Activated T-cell treated with anti-CD3 and anti-CD28 coated beads for 48 hours (primary cell): ENCODE data around the gene CYP27B1.
"Not testable (repeated sequence)": the region's sequence is repeated elsewhere in the genome, so short reads cannot be mapped to it uniquely, and the experiment has no call there.

ENCODE experiments used
- DNase-seq: peaks from one replicate; pipeline ENCODE4 v3.0.0-alpha.2; 2020; ENCODE audit warnings: low read depth

Gene CYP27B1

GRCh38 chr12:57721846-57722608, 44.9 kb downstream of the CYP27B1 start:
- DNase-seq, result not testable (repeated sequence)

GRCh38 chr12:57720606-57721595, 46.0 kb downstream of the CYP27B1 start:
- DNase-seq, result no peak

GRCh38 chr12:57719777-57720605, 46.9 kb downstream of the CYP27B1 start:
- DNase-seq, result no peak

GRCh38 chr12:57718641-57719528, 48.0 kb downstream of the CYP27B1 start:
- DNase-seq, result no peak

- DNase-seq, result no peak
Measured at GRCh38 chr12:57717846-57718640, 48.8 kb downstream of the CYP27B1 start.

GRCh38 chr12:57717131-57717530, 49.7 kb downstream of the CYP27B1 start:
- no peak for DNase-seq

GRCh38 chr12:57716305-57716704, 50.6 kb downstream of the CYP27B1 start:
- DNase-seq, result no peak

GRCh38 chr12:57715786-57716185, 51.1 kb downstream of the CYP27B1 start:
- DNase-seq, result no peak

GRCh38 chr12:57715036-57715748, 51.7 kb downstream of the CYP27B1 start:
- DNase-seq, result not testable (repeated sequence)

- no peak for DNase-seq
Measured at GRCh38 chr12:57713209-57713608, 53.7 kb downstream of the CYP27B1 start.

GRCh38 chr12:57712701-57713100, 54.2 kb downstream of the CYP27B1 start:
- no peak for DNase-seq
